ENCODE results near the gene NTNG1.

Gene NTNG1

GRCh38 chr1:107491582-107491981 lies 350.7 kb downstream of the NTNG1 start:
- TF ChIP-seq SIN3A (IDR thresholded peaks at IDR 0.05; ENCODE audit: borderline replicate concordance, insufficient read depth, low read length) (no peak), POLR2AphosphoS5 (IDR thresholded peaks at IDR 0.05; ENCODE audit: low read depth, low read length) (no peak), FOXP2 (optimal IDR thresholded peaks at IDR 0.05; ENCODE audit: borderline replicate concordance, extremely low read depth, extremely low read length, insufficient read depth) (no peak), TAF1 (IDR thresholded peaks at IDR 0.05; ENCODE audit: borderline replicate concordance, insufficient read depth, low read length) (no peak), REST (IDR thresholded peaks at IDR 0.05; ENCODE audit: insufficient read depth in 1 of 2, low read depth in 2 of 2, low read length in 2 of 2) (no peak)

GRCh38 chr1:107493111-107493716 lies 352.4 kb downstream of the NTNG1 start:
- TF ChIP-seq FOXP2 (optimal IDR thresholded peaks at IDR 0.05; ENCODE audit: borderline replicate concordance, extremely low read depth, extremely low read length, insufficient read depth) (no peak), SIN3A (IDR thresholded peaks at IDR 0.05; ENCODE audit: borderline replicate concordance, insufficient read depth, low read length) (no peak), POLR2AphosphoS5 (IDR thresholded peaks at IDR 0.05; ENCODE audit: low read depth, low read length) (no peak), TAF1 (IDR thresholded peaks at IDR 0.05; ENCODE audit: borderline replicate concordance, insufficient read depth, low read length) (no peak), REST (IDR thresholded peaks at IDR 0.05; ENCODE audit: insufficient read depth in 1 of 2, low read depth in 2 of 2, low read length in 2 of 2) (no peak)

GRCh38 chr1:107494061-107494460 lies 353.2 kb downstream of the NTNG1 start:
- no peak for TF ChIP-seq FOXP2 (optimal IDR thresholded peaks at IDR 0.05; ENCODE audit: borderline replicate concordance, extremely low read depth, extremely low read length, insufficient read depth)

- no peak for TF ChIP-seq REST (IDR thresholded peaks at IDR 0.05; ENCODE audit: insufficient read depth in 1 of 2, low read depth in 2 of 2, low read length in 2 of 2)
- no peak for TF ChIP-seq TAF1 (IDR thresholded peaks at IDR 0.05; ENCODE audit: borderline replicate concordance, insufficient read depth, low read length)
- no peak for TF ChIP-seq FOXP2 (optimal IDR thresholded peaks at IDR 0.05; ENCODE audit: borderline replicate concordance, extremely low read depth, extremely low read length, insufficient read depth)
- TF ChIP-seq SIN3A (IDR thresholded peaks at IDR 0.05; ENCODE audit: borderline replicate concordance, insufficient read depth, low read length) = no peak
- no peak for TF ChIP-seq POLR2AphosphoS5 (IDR thresholded peaks at IDR 0.05; ENCODE audit: low read depth, low read length)
These were observed 355.2 kb downstream of the NTNG1 start for GRCh38 chr1:107496002-107496401.

- TF ChIP-seq REST (IDR thresholded peaks at IDR 0.05; ENCODE audit: insufficient read depth in 1 of 2, low read depth in 2 of 2, low read length in 2 of 2) (no peak), FOXP2 (optimal IDR thresholded peaks at IDR 0.05; ENCODE audit: borderline replicate concordance, extremely low read depth, extremely low read length, insufficient read depth) (no peak), POLR2AphosphoS5 (IDR thresholded peaks at IDR 0.05; ENCODE audit: low read depth, low read length) (no peak), SIN3A (IDR thresholded peaks at IDR 0.05; ENCODE audit: borderline replicate concordance, insufficient read depth, low read length) (no peak), TAF1 (IDR thresholded peaks at IDR 0.05; ENCODE audit: borderline replicate concordance, insufficient read depth, low read length) (no peak)
These were observed 358.4 kb downstream of the NTNG1 start for GRCh38 chr1:107499139-107499744.
